ENCODE measurements around the gene TPSG1. TPM values are rescaled to one million over a fixed set of nuclear protein-coding genes. Genes with fewer than 3 reads are reported as not detected.
"Not testable (repeated sequence)": the region's sequence is repeated elsewhere in the genome, so short reads cannot be mapped to it uniquely, and the experiment has no call there.

Gene TPSG1
- not detected for total RNA-seq
- polyA plus RNA-seq, result not detected
- not detected for total RNA-seq

DNA sequence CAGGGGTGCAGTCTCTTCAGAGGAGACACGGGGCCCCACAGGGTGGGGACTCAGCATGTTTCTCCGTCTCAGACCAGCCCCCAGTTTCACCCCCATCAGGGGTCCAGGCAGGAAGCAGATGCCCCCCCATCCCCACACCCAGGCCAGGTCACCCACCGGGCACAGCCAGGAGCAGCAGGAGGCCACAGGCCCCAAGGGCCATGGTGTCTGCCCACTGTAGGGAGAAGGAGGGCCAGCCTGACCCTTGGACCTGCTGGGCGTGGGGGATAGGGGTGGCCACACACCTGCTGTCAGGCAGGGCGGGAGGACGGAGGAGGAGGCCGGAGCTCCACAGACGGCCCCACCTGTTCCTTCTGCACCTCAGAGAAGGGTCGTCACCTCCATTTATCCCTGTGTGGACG is at the start of gene TPSG1:
Gene TPSG1 (minus strand): TSS at position 218 of the 401 bp plus-strand sequence. CDS start 16 bp downstream, at position 202.
- DNase-seq, result no peak
- Mint-ChIP-seq H3K4me1 (no peaks in the 10 kb centered on the region), H3K9me3 (no peaks in the 10 kb centered on the region), H3K27ac (no peak within 1 kb of the TSS), H3K36me3 (no peaks in the 10 kb centered on the region), H3K27me3 (no peaks in the 10 kb centered on the region), H3K4me3 (no peak within 1 kb of the TSS)
- intact Hi-C loops (cut with micrococcal nuclease), result no loop called here
- no peak for ATAC-seq
- Histone ChIP-seq H3K27ac (ENCODE audit: low read depth, low read length) (no peak within 1 kb of the TSS), H3K4me3 (ENCODE audit: low read length) (no peak within 1 kb of the TSS), H3K27me3 (ENCODE audit: control insufficient read depth in 2 of 2, insufficient read depth in 2 of 2, low read length in 2 of 2) (no peaks in the 10 kb centered on the region), H3K4me1 (ENCODE audit: control insufficient read depth in 2 of 2, insufficient read depth in 2 of 2, low read length in 2 of 2) (no peaks in the 10 kb centered on the region), H3K36me3 (ENCODE audit: control insufficient read depth in 2 of 3, insufficient read depth in 3 of 3, low read length in 3 of 3) (no peaks in the 10 kb centered on the region), H3K9me3 (ENCODE audit: control insufficient read depth in 2 of 3, low read length in 3 of 3) (no peaks in the 10 kb centered on the region)
- POLR2A ChIA-PET, result no interaction called here
- CTCF ChIA-PET, result no interaction called here

DNA sequence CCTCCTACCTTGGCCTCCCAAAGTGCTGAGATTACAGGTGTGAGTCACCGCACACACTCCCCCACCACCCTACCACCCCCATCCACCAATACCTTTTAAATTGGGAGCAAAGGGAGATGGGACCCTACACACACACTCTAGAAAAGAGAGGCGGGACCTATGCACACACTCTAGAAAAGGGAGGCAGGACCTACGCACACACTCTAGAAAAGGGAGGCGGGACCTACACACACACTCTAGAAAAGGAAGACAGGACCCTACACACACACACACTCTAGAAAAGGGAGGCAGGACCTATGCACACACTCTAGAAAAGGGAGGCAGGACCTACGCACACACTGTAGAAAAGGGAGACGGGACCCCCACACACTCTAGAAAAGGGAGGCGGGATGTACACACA is 49.7 kb upstream of the TPSG1 start:
- Histone ChIP-seq H3K4me1 (ENCODE audit: control insufficient read depth in 2 of 2, insufficient read depth in 2 of 2, low read length in 2 of 2) (no peaks in the 10 kb centered on the region), H3K27ac (ENCODE audit: low read depth, low read length) (no peak overlapping the region), H3K9me3 (ENCODE audit: control insufficient read depth in 2 of 3, low read length in 3 of 3) (no peaks in the 10 kb centered on the region), H3K4me3 (ENCODE audit: low read length) (no peak overlapping the region), H3K27me3 (ENCODE audit: control insufficient read depth in 2 of 2, insufficient read depth in 2 of 2, low read length in 2 of 2) (no peaks in the 10 kb centered on the region), H3K36me3 (ENCODE audit: control insufficient read depth in 2 of 3, insufficient read depth in 3 of 3, low read length in 3 of 3) (no peaks in the 10 kb centered on the region)
- Mint-ChIP-seq H3K36me3 (no peaks in the 10 kb centered on the region), H3K4me3 (no peak overlapping the region), H3K9me3 (no peaks in the 10 kb centered on the region), H3K27me3 (peaks cover 2 to 33% (median 20%) of the 10 kb centered on the region in 5 donors), H3K27ac (no peak overlapping the region), H3K4me1 (peaks cover 0 to 13% (median 0%) of the 10 kb centered on the region in 7 donors)
- ATAC-seq (no peak), DNase-seq (no peak)
- POLR2A ChIA-PET, result no interaction called here
- intact Hi-C loops (cut with micrococcal nuclease), result no loop called here
- CTCF ChIA-PET, result no interaction called here

DNA sequence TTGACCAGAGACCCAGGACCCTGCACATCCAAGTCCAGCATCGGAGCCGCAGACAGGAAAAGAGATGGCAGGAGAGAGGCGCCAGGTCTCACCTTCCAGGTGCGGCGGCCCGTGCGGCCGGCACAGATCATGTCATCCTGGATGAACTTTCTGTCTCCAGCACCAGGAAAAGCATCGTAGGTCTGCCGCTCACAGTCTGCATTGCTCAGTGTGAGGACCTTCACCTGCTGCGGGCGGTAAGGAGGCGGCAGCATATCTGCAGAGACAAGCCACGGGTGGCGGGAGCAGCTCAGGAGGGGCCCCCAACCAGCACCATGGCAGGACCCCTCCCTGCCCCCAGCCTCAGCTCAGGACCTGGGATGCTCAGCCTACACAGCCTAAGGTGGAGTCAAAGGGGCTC is 48.7 kb upstream of the TPSG1 start:
- Mint-ChIP-seq H3K27ac (no peak overlapping the region), H3K36me3 (no peaks in the 10 kb centered on the region)
- CTCF ChIA-PET, result no interaction called here

DNA sequence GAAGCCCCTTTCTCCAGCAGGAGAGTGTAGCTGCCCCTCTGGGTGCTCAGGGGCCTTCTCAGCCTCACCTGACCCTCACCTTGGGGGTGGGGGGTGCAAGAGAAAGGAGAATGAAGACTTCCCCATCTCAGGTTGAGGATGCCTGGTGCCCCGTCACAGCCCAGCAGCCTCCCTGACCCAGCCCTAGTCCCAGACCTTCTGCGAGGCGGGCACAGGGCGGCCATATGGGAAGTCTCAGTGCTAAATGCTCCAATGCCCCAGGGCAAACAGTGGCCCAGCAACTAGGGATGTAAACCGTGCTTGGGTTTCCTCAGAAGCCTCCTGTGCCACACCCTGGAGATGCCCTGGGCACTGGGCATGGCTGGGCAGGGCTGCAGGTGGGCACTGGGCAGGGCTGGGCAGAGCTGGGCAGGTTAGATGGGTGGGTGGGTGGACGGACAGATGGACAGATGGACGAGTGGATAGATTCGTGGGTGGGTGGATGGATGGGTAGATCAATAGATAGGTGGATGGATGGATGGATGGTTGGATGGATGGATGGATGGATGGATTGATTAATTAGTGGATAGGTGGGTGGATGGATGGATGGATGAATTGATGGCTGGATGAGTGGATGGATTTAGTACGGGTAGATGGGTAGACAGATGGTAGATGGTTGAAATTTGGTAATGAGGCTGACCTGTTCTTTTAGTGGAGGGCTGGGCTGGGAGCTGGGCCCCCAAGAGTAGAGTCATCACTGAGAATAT is 47.6 kb upstream of the TPSG1 start:
- Mint-ChIP-seq H3K4me1 (peaks cover 0 to 10% (median 0%) of the 10 kb centered on the region in 7 donors), H3K4me3 (peak overlapping the region in 1 of 10 donors; percentile 4), H3K36me3 (no peaks in the 10 kb centered on the region), H3K27me3 (peaks cover 2 to 33% (median 18%) of the 10 kb centered on the region in 5 donors), H3K27ac (no peak overlapping the region), H3K9me3 (no peaks in the 10 kb centered on the region)
- intact Hi-C loops (cut with micrococcal nuclease), result no loop called here
- Histone ChIP-seq H3K4me3 (ENCODE audit: low read length) (no peak overlapping the region), H3K9me3 (ENCODE audit: control insufficient read depth in 2 of 3, low read length in 3 of 3) (no peaks in the 10 kb centered on the region), H3K36me3 (ENCODE audit: control insufficient read depth in 2 of 3, insufficient read depth in 3 of 3, low read length in 3 of 3) (no peaks in the 10 kb centered on the region), H3K27ac (ENCODE audit: low read depth, low read length) (no peak overlapping the region), H3K4me1 (ENCODE audit: control insufficient read depth in 2 of 2, insufficient read depth in 2 of 2, low read length in 2 of 2) (no peaks in the 10 kb centered on the region), H3K27me3 (ENCODE audit: control insufficient read depth in 2 of 2, insufficient read depth in 2 of 2, low read length in 2 of 2) (no peaks in the 10 kb centered on the region)
- ATAC-seq (no peak), DNase-seq (no peak)
- ChIA-PET CTCF (no interaction called here), POLR2A (no interaction called here)

More for the DNA sequence above, 48.7 kb upstream of the TPSG1 start:
- no peaks in the 10 kb centered on the region for H3K27me3 ChIP-seq (ENCODE audit: control insufficient read depth in 2 of 2, insufficient read depth in 2 of 2, low read length in 2 of 2)
- no peaks in the 10 kb centered on the region for H3K4me1 ChIP-seq (ENCODE audit: control insufficient read depth in 2 of 2, insufficient read depth in 2 of 2, low read length in 2 of 2)
- no peak for ATAC-seq
- Mint-ChIP-seq H3K27me3 (peaks cover 2 to 35% (median 20%) of the 10 kb centered on the region in 5 donors), H3K9me3 (no peaks in the 10 kb centered on the region), H3K4me3 (no peak overlapping the region), H3K4me1 (peaks cover 0 to 13% (median 0%) of the 10 kb centered on the region in 7 donors)
- intact Hi-C loops (cut with micrococcal nuclease), result no loop called here
- no peak overlapping the region for H3K27ac ChIP-seq (ENCODE audit: low read depth, low read length)
- H3K36me3 ChIP-seq (ENCODE audit: control insufficient read depth in 2 of 3, insufficient read depth in 3 of 3, low read length in 3 of 3), result no peaks in the 10 kb centered on the region
- no peak overlapping the region for H3K4me3 ChIP-seq (ENCODE audit: low read length)
- no peak for DNase-seq
- POLR2A ChIA-PET, result interaction anchor here (0.6 kb wide), 1 partner anchor 713 kb away, joined by 4 read pairs; no protein-coding TSS in a partner anchor
- H3K9me3 ChIP-seq (ENCODE audit: control insufficient read depth in 2 of 3, low read length in 3 of 3), result no peaks in the 10 kb centered on the region

GRCh38 chr16:1271724-1272413 is 46.8 kb upstream of the TPSG1 start:
- DNase-seq; ATAC-seq; H3K4me3 ChIP-seq (ENCODE audit: low read length); intact Hi-C loops (cut with micrococcal nuclease); H3K27me3 ChIP-seq (ENCODE audit: control insufficient read depth in 2 of 2, insufficient read depth in 2 of 2, low read length in 2 of 2); H3K9me3 ChIP-seq (ENCODE audit: control insufficient read depth in 2 of 3, low read length in 3 of 3); CTCF ChIA-PET; POLR2A ChIA-PET; H3K27ac ChIP-seq (ENCODE audit: low read depth, low read length); H3K36me3 ChIP-seq (ENCODE audit: control insufficient read depth in 2 of 3, insufficient read depth in 3 of 3, low read length in 3 of 3); H3K36me3 Mint-ChIP-seq; H3K9me3 Mint-ChIP-seq; H3K4me1 ChIP-seq (ENCODE audit: control insufficient read depth in 2 of 2, insufficient read depth in 2 of 2, low read length in 2 of 2); H3K27ac Mint-ChIP-seq; H3K4me1 Mint-ChIP-seq: not testable (repeated sequence)
- Mint-ChIP-seq H3K27me3 (peaks cover 2 to 32% (median 16%) of the 10 kb centered on the region in 5 donors), H3K4me3 (peak overlapping the region in 1 of 10 donors; percentile 57)

GRCh38 chr16:1271380-1271723 is 46.3 kb upstream of the TPSG1 start:
- ChIA-PET CTCF (no interaction called here), POLR2A (no interaction called here)
- H3K4me1 Mint-ChIP-seq, result peaks cover 0 to 8% (median 0%) of the 10 kb centered on the region in 7 donors
- H3K4me3 ChIP-seq (ENCODE audit: low read length), result no peak overlapping the region
- no peaks in the 10 kb centered on the region for H3K4me1 ChIP-seq (ENCODE audit: control insufficient read depth in 2 of 2, insufficient read depth in 2 of 2, low read length in 2 of 2)
- H3K27ac Mint-ChIP-seq, result no peak overlapping the region
- H3K36me3 ChIP-seq (ENCODE audit: control insufficient read depth in 2 of 3, insufficient read depth in 3 of 3, low read length in 3 of 3), result no peaks in the 10 kb centered on the region
- H3K27me3 Mint-ChIP-seq, result peaks cover 2 to 31% (median 16%) of the 10 kb centered on the region in 5 donors
- no peaks in the 10 kb centered on the region for H3K9me3 ChIP-seq (ENCODE audit: control insufficient read depth in 2 of 3, low read length in 3 of 3)
- DNase-seq (no peak), ATAC-seq (no peak)
- H3K36me3 Mint-ChIP-seq, result no peaks in the 10 kb centered on the region
- no peaks in the 10 kb centered on the region for H3K27me3 ChIP-seq (ENCODE audit: control insufficient read depth in 2 of 2, insufficient read depth in 2 of 2, low read length in 2 of 2)
- H3K9me3 Mint-ChIP-seq, result peaks cover 0 to 2% (median 0%) of the 10 kb centered on the region in 11 donors
- H3K27ac ChIP-seq (ENCODE audit: low read depth, low read length), result no peak overlapping the region
- intact Hi-C loops (cut with micrococcal nuclease), result no loop called here
- peak overlapping the region in 1 of 10 donors; percentile 57 for H3K4me3 Mint-ChIP-seq

DNA sequence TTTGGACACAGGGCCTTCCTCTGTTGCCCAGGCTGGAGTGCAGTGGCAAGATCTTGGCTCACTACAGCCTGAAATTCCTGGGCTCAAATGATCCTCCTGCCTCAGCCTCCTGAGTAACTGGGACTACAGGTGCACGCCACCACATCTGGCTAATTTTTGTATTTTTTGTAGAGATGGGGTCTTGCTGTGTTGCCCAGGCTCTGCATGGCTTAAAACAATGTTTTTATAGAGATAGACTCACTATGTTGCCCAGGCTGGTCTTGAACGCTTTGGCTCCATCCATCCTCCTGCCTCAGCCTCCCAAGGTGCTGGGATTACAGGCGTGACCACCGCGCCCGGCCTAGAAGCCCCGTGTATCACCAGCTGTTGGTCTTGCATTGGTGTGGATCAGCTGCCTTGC is 44.4 kb upstream of the TPSG1 start:
- H3K36me3 Mint-ChIP-seq; H3K27me3 ChIP-seq (ENCODE audit: control insufficient read depth in 2 of 2, insufficient read depth in 2 of 2, low read length in 2 of 2); DNase-seq; H3K9me3 Mint-ChIP-seq; H3K36me3 ChIP-seq (ENCODE audit: control insufficient read depth in 2 of 3, insufficient read depth in 3 of 3, low read length in 3 of 3); POLR2A ChIA-PET; CTCF ChIA-PET; H3K4me3 ChIP-seq (ENCODE audit: low read length); intact Hi-C loops (cut with micrococcal nuclease); H3K4me1 Mint-ChIP-seq; H3K27ac ChIP-seq (ENCODE audit: low read depth, low read length); ATAC-seq; H3K4me3 Mint-ChIP-seq; H3K9me3 ChIP-seq (ENCODE audit: control insufficient read depth in 2 of 3, low read length in 3 of 3); H3K4me1 ChIP-seq (ENCODE audit: control insufficient read depth in 2 of 2, insufficient read depth in 2 of 2, low read length in 2 of 2); H3K27ac Mint-ChIP-seq: not testable (repeated sequence)
- peaks cover 2 to 18% (median 8%) of the 10 kb centered on the region in 5 donors for H3K27me3 Mint-ChIP-seq
